GM12892 (cell line): Measurements from ENCODE around the gene PAX5.

ENCODE experiments used
- DNase-seq: peaks from one replicate; pipeline ENCODE4 v3.0.0; 2011; ENCODE audit not compliant: insufficient read length
- FAIRE-seq: peaks from 2 replicates; lab custom pipeline; 2011; peaks lifted over from hg19 to GRCh38; lab: Jason Lieb, UNC
- POLR2A ChIP-seq: IDR thresholded peaks from 2 replicates; pipeline ENCODE4 v1.6.1; 2011; ENCODE audit warnings: low read depth, low read length, control low read depth
- POLR2AphosphoS5 ChIP-seq: IDR thresholded peaks from 2 replicates; pipeline ENCODE4 v1.6.1; 2011; ENCODE audit warnings: low read depth, low read length, control low read depth
- TAF1 ChIP-seq: IDR thresholded peaks from 2 replicates; pipeline ENCODE4 v1.6.1; 2011; ENCODE audit warnings: low read depth, mild to moderate bottlenecking, control low read depth, low read length, borderline replicate concordance

Gene PAX5

GRCh38 chr9:37028420-37029031 is 5.5 kb downstream of the PAX5 start:
- TF ChIP-seq POLR2A (no peak; the same call in 1 of the 2 replicates), POLR2AphosphoS5 (no peak), TAF1 (no peak)
- FAIRE-seq, result peak; percentile 81
- DNase-seq, result no peak

- TF ChIP-seq TAF1 (0 out of 2 replicates have a peak, but pooled peaks have one; percentile 27), POLR2AphosphoS5 (no peak), POLR2A (peak; percentile 71; the same call in 1 of the 2 replicates)
- FAIRE-seq, result peak; percentile 99
These were observed 6.3 kb downstream of the PAX5 start for GRCh38 chr9:37027582-37028419.

GRCh38 chr9:37026931-37027581 is 7.0 kb downstream of the PAX5 start:
- DNase-seq (no peak), FAIRE-seq (no peak)
- TF ChIP-seq POLR2AphosphoS5 (no peak), POLR2A (no peak), TAF1 (no peak)

More at GRCh38 chr9:37027582-37028419, 6.3 kb downstream of the PAX5 start:
- peak; percentile 97 for DNase-seq

DNA sequence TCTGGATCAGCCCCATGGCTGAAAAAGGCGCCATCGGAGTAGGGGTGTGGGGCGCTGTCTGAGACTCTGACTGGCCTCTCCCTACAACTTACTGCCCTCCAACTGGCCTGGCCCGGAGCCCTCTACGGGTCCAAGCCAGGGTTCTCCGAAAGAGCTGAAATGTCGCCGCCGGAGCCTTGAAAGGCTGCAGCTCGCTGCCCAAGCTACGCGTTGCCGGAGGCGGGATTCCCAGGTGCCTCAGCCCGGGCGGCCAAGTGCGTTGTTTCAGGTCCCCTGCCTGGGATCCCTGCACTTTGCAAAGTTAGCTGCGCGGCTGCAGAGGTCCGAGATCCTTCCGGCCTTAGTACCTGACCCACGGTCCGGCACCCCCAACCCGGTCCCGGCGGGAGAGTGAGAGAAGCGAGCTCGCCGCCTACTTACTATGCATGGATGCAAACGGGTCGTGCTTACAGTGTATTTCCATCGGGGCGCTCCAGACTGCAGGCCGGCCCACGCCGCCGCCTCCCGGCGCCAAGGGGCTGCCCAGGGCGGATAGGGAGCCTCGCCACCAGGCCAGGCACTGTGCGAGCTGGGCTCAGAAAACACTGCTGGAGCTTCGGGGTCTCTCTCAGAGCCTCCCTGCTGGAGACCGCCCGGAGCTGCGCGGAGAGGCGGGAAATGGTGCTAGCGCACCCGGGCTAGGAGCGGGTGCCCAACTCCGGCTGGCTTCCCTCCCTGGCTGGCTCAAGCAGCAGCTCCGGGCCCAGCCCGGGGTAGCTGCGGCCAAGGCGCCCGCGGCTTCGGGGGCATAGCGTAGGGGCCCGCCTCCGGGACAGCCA is 7.7 kb downstream of the PAX5 start:
- DNase-seq, result no peak

DNA sequence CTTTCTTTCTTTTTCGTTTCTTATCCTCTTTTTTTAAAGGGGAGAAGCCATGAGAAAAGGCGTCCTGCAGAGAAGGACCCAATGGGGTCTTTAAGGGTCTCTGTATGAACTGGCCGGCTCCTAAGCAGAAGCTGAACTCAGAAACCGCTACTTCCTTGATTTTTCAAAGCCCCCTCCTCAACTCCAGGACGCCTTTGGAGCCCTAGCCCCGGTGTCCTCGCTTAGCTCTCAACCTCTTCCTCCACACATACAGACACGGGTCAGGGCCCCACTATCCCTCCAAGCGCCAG is 8.3 kb downstream of the PAX5 start:
- DNase-seq (no peak), FAIRE-seq (no peak)
- no peak for TF ChIP-seq POLR2A

More for the DNA sequence above, 7.7 kb downstream of the PAX5 start:
- no peak for TF ChIP-seq TAF1
- no peak for TF ChIP-seq POLR2A
- TF ChIP-seq POLR2AphosphoS5, result no peak
- FAIRE-seq, result peak; percentile 65

- FAIRE-seq (peak; percentile 92), DNase-seq (no peak)
- no peak for TF ChIP-seq TAF1
- peak; percentile 33; the same call in 1 of the 2 replicates for TF ChIP-seq POLR2AphosphoS5
- TF ChIP-seq POLR2A, result peak; percentile 40; the same call in 1 of the 2 replicates
These were observed 8.8 kb downstream of the PAX5 start for GRCh38 chr9:37025071-37025822.

GRCh38 chr9:37017546-37017945 is 16.5 kb downstream of the PAX5 start:
- no peak for TF ChIP-seq POLR2AphosphoS5
- no peak for TF ChIP-seq POLR2A
- no peak for FAIRE-seq
- no peak for DNase-seq

GRCh38 chr9:37011530-37011929 is 22.5 kb downstream of the PAX5 start:
- FAIRE-seq, result peak; percentile 90
- DNase-seq, result no peak
- TF ChIP-seq TAF1 (no peak), POLR2AphosphoS5 (no peak), POLR2A (no peak)

DNA sequence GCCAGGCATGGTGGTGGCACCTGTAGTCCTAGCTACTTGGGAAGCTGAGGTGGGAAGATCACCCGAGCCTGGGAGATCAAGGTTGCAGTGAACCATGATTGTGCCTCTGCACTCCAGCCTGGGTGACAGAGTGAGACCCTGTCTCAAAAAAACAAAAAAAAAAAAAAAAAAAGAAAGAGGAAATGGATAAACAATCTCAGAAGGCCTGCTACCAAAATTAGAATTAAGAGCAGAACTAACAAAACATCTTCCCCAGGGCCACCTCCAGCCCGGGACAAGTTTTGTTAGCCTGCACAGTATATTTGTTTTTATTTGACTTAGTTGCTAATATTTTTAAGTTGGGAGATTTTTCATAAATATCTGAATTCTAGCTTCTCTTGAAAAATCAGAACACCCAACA is 23.1 kb downstream of the PAX5 start:
- FAIRE-seq (no peak), DNase-seq (no peak)
- no peak for TF ChIP-seq POLR2A
- no peak for TF ChIP-seq TAF1
- TF ChIP-seq POLR2AphosphoS5, result no peak

- peak; percentile 58 for FAIRE-seq
- TF ChIP-seq POLR2AphosphoS5, result no peak
- no peak for TF ChIP-seq POLR2A
- no peak for DNase-seq
These were observed 23.9 kb downstream of the PAX5 start for GRCh38 chr9:37010180-37010579.
